Stimulated activated CD8-positive, alpha-beta memory T cell treated with anti-CD3 and anti-CD28 coated beads, Interleukin-12 subunit alpha, Interleukin-12 subunit beta, amount 100 ng/mL, for 24 hours (primary cell): Measurements from ENCODE around the gene DAP.
A peak's percentile ranks its signal among the peaks of the same experiment; 100 is the strongest.
"Not testable (repeated sequence)": the region's sequence is repeated elsewhere in the genome, so short reads cannot be mapped to it uniquely, and the experiment has no call there.

Experiments used
- DNase-seq: peaks from one replicate; pipeline ENCODE4 v3.0.0-alpha.2; 2020; ENCODE audit errors: extremely low read depth

The DAP gene

GRCh38 chr5:10654566-10654965 is 106.5 kb downstream of the DAP start:
- no peak for DNase-seq

- no peak for DNase-seq
Measured at GRCh38 chr5:10653751-10654400, 107.2 kb downstream of the DAP start.

DNA sequence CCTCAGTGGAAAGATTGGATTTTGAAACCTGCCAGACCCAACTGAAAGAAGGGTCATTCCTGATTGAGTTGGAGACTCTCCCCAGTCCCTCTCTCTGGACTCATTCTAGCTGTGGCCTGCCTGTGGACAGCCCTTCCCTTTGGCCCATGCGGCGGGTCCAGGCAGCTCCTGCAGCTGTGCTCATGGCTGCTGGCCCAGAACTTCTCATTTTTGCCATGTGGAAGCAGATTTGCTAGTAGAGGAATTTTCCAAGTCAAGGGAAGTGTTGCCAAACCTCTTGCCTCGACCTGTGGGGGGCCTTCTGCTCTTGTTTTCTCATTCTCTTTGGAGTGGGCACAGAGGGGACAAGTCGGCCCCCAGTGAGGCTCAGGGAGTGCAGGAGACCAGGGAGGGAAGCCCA is 108.0 kb downstream of the DAP start:
- DNase-seq = no peak

GRCh38 chr5:10652606-10653005 is 108.4 kb downstream of the DAP start:
- no peak for DNase-seq

DNA sequence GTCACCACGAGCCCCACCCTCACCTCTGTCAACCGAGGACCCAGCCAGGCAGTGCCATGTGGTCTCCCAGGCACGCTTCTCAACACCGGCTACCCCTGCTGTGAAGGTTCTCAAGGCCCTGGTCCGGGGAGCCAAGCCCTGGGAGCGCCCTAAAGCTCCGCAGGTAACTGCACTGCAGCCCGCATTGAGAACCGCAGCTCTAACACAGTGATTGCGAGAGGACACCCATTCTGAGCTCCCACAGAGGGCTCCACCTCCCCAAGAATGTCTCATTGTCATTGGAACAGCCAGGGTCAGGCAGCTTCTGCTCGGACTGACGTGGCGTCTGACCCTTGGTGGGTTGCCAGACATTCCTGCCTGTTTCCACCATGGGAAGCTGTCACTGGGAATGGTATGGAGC is 108.9 kb downstream of the DAP start:
- DNase-seq = no peak

- no peak for DNase-seq
Measured at GRCh38 chr5:10649666-10650380, 111.2 kb downstream of the DAP start.

DNA sequence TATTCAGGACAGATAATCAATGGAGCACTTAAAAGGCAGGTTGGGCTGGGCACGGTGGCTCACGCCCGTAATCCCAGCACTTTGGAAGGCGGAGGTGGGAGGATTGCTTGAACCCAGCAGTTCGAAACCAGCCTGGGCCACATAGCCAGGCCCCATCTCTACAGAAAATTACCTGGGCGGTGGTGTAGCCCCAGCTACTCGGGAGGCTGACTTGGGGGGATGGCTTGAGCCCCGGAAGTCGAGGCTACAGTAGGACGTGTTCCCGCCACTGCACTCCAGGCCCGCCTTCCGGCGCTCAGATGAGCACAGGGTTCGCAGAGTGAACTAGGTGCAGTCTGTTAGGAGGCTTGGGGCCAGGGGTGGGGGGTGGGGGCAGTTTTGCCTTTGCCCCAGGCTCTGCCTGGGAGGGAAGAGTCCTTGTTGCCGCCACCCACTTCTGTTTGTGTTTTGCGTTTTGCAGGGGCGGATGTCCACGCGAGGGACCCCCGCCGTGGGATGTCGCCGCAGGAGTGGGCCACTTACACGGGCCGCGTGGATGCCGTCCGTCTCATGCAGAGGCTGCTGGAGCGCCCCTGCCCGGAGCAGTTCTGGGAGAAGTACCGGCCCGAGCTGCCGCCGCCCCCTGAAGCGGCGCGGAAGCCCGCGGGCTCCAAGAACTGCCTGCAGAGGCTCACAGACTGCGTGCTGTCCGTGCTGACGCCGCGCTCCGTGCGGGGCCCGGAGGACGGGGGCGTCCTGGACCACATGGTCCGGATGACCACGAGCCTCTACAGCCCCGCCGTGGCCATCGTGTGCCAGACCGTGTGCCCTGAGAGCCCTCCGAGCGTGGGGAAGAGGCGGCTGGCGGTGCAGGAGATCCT is 112.0 kb downstream of the DAP start:
- DNase-seq = no peak

- no peak for DNase-seq
Measured at GRCh38 chr5:10647640-10648039, 113.4 kb downstream of the DAP start.

- no peak for DNase-seq
Measured at GRCh38 chr5:10645671-10646070, 115.4 kb downstream of the DAP start.

DNA sequence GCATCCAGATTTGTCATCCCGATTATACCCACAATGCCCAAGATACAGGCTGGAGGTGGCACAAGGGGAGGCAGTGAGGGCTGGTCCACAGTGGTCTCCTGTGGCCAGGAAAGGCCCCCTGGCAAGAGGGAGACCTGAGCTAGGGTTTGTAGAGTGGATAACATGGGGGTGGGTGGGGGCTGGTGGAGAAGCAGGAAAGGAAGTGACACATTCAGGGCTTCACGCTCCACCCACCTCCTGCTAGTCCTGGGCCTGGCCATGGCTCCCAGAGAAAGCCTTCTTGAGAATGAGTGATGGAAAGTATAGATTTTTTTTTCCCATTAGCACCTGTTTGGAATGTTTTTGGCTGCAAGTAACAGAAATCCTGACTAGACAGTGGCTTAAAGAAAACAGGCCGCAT is 115.9 kb downstream of the DAP start:
- DNase-seq = no peak

- no peak for DNase-seq
Measured at GRCh38 chr5:10644192-10644591, 116.8 kb downstream of the DAP start.

DNA sequence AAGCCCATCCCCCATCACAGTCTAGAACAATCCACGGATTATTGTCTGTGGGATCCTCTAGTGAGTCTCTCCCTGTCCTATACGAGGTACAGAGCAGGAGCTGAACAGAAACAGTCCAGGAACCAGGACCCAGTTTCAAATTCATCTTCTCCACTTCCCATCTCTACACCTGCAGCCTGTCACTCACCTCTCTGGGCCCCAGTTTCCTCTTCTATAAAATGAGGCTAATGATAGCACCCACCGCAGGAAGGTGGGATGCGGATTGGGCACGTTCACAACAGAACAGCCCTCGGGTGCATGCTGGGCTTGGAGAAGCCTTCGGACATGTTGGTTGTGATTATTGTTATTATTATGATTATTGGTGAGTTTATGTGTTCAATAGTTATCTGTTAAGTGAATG is 118.7 kb downstream of the DAP start:
- DNase-seq = no peak

- no peak for DNase-seq
Measured at GRCh38 chr5:10639846-10640368, 121.1 kb downstream of the DAP start.

DNA sequence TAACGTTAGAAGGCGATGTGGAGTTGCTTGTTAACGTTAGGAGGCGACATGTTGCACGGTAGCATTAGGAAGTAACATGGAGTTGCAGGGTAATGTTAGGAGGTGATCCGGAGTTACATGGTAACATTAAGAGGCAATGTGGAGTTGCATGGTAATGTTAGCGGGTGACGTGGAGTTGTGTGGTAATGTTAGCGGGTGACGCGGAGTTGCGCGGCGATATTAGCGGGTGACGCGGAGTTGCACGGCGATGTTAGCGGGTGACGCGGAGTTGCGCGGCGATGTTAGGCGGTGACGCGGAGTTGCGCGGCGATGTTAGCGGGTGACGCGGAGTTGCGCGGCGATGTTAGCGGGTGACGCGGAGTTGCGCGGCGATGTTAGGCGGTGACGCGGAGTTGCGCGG is 122.3 kb downstream of the DAP start:
- not testable (repeated sequence) for DNase-seq

DNA sequence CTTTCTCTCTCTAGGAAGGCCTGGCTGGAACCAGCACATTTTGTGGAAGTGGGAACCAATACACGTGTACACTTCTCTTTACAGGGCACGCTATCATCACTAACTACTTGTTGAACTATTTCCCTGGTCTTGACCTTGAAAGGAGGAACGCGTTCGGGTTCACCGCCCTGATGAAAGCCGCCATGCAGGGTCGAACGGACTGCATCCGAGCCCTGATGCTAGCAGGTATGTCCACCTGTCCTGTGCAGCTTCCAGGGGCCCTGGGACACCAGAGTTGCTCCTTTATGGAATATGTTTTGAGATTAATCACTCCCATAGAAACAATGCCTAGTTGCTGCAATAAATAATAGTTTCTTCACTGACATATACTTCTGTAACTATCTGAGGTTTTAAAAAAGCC is 123.1 kb downstream of the DAP start:
- DNase-seq = no peak

DNA sequence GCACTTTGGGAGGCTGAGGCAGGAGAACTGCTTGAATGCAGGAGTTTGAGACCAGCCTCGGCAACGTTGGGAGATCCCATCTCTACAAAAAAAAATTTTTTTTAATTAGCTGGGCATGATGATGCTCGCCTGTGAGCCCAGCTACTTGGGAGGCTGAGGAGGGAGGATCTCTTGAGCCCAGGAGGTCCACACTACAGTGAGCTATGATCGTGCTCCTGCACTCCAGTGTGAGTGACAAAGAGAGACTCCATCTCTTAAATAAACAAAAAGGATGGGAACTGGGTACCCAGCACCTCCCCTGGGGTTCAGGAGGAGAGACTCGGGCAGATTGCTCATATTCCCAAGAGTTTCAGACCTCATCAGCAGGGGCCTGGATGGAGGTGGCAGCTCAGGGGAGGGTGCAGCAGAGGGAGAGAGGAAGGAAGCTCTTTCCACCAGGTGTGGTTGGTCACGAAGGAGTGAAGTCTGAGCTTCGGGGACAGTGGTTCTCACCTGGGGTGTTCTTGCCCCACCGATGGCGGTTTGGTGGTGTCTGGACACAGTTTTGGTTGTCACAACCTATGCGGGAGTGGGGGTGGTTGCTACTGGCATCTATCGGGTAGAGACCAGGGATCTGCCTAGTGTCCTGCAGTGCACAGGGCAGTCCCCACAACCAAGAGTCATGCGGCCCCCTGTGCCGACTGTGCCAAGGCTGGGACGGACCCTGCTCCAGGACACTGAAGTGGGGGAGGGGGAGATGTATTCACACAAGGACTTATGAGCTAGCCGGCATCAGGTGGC is 124.5 kb downstream of the DAP start:
- no peak for DNase-seq

- no peak for DNase-seq
Measured at GRCh38 chr5:10635867-10636350, 125.1 kb downstream of the DAP start.

DNA sequence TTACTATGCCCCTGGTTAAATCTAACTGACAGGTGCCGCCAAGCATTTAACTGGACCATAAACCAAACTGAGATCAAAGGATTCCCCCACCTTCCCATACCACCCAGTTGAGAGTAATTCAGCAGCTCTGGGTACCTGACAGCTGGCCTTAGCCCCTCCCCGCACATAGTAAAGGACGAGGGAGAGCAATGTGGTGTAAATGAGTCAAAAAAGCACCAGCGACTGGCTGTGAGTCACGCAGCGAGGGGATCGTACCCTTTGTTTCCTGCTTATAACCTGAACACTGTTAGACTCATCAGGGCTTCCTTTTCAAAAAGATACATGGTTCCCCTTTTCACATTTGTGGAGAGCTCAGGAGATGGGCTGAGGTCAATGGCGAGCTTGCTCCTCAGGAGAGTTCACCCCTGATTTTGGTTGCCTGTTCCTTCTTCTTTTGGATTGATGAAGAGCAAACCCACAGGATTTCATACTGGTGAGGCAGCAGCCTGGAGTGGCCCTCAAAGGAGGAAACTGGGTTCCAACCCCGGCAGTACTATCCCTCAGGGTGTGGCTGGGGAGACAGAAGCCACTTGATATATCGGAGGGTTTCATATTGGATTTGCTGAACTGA is 125.7 kb downstream of the DAP start:
- DNase-seq = peak; percentile 55

DNA sequence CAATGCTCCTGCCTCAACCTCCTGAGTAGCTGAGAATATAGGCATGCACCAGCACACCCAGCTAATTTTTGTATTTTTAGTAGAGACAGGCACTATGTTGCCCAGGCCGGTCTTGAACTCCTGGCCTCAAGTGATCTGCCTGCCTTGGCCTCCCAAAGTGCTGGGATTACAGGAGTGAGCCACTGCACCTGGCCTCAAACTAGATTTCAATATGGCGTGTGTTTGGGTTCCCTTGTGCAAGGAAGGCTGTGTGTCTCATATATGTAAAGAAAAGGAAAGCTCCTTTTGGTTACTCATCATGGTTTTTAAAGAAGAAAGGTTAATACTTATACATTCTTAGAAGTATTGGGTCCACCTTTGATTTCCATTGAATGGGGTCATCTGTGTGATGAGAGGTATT is 126.5 kb downstream of the DAP start:
- DNase-seq = no peak

DNA sequence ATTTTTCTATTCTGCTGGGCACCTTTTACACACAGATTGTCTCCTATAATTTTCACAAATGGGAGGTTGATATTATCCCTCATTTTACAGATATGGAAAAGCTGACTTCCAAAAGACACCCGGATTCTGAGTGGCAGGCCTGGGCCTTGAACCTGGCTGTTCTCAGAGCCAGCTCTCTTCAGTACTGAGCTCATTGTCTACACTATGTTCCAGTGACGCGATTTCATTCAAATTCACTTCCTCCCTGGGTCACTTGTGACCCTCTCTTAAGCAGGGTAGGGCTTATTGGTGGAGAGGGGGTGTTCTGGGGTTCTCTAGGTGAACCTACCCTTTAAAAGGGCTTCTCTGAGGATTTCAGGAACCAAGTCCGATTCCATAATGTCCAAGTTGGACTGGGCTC is 127.0 kb downstream of the DAP start:
- no peak for DNase-seq
